ENCODE data around the gene COL4A4.
"Not testable (repeated sequence)": the region's sequence is repeated elsewhere in the genome, so short reads cannot be mapped to it uniquely, and the experiment has no call there.

Gene COL4A4

DNA sequence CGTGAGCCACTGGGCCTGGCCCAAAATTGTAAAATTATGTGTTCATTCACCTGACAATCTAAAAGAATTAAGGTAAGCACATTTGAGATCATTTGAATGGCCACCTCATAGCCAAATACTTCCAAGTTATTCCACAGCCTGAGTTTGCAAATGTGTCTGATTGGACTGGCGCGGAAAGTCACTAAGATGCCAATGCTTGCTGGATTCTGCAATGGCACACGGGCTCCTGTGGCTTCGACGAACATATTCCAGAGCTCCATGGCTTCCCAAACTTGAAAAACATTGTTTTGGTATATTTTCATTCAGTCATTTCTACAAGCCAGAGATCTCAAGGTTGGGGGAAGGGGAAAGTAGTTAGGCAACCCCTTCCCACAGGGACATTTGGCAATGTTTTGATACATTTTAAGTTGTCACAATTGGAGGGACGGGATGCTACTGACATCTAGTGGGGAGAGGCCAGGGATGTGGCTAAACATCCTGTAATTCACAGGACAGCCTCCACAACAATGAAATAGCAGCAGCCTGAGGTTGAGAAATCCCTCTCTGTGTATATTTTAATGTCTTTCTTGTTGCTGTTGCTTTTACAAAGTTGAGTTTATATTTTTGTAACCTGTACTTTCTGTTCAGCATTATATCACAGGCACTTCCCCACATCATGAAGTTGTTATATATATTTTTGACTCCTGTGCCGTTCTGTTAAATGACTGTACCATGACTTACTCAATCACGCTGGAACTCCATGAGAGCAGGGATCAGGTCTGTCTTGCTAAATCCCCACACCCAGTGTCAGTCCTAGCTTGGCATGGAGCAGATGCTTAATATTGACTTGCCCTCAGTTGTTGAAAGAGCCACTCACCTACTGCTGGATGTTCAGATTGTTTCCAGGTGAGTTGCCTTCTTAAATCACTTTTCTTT is 56.9 kb downstream of the COL4A4 start:
- DNase-seq, result peak; percentile 55

DNA sequence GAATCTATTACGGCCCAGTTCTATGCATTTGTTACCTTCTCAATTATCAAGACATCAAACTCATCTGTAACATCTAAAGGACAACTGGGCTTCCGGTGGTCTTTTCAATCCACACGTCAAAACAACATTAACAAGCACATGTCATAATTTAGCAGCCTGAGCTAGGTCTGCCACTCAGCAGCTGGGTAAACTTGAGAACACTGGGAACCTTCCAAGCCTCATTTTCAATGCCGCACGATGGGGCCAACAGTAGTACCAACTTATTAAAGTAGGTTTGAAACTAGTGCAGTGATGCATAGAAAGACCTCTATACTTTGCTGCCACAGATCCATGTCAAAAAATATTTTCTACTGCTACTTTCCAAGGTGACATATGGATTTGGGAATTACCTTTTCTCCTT is 60.4 kb downstream of the COL4A4 start:
- peak; percentile 40 for DNase-seq

DNA sequence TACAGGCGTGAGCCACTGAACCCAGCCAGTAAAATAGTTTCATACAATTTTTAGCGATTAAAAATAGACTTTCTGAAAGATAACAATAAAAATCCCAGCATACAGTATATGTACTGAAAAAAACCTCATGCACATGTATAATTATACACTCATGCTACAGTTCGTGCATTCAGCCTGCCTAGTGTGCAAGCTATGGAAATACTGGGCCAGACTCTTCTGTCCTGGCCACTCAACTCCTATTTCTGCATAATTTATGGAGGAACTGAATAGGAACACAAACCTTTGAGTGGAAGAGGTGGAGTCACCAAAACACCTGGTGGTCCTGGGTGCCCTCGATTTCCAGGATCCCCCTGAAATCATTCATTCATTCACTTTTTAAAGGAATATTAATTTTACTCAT is 64.7 kb downstream of the COL4A4 start:
- no peak for DNase-seq

DNA sequence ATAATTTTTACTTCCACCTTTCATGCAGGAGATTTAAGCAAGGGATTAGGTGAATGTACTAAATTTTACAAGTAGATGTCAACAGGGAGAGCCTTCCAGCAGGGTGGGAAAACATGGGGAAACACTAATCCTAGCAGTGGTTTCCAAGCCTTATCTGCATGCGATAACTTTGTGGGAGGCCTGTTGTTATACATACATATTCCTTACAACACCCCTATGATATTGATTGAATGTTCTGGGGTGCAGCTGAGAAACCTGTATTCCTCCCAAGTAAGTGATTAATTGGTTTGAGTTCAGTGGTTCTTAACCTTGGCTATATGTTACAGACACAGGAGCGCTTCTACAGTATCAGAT is 65.9 kb downstream of the COL4A4 start:
- no peak for DNase-seq

DNA sequence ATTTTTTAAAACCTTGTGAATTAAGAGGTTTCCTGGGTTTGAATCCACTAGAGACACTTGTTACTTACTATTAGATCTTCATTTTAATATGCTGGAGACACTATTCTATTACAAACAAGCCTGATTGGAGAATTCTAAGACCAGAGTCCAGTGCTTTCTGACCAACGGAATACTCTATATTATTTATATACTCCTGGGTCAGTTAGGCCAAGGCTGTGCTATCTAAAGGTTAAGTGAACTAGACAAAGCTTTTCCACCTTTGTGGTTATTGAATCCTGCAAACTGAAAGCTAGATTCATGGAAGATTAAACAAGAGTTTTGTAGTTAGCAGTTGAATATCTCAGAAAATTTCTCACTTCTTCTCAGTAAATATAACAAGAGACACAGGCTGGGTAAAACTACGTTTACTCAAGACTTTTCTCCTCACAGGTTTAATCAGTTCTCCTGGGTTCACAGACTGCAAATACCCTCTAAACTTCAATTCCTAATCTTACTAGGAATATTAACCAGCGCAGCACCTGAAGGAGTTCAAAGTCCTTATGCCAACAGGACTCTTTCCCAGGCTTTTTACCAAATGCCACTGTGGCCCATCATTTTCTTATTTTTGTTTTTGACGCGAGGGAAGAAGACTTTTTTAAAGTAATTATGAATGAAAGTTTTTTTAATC is 66.4 kb downstream of the COL4A4 start:
- DNase-seq, result no peak

DNA sequence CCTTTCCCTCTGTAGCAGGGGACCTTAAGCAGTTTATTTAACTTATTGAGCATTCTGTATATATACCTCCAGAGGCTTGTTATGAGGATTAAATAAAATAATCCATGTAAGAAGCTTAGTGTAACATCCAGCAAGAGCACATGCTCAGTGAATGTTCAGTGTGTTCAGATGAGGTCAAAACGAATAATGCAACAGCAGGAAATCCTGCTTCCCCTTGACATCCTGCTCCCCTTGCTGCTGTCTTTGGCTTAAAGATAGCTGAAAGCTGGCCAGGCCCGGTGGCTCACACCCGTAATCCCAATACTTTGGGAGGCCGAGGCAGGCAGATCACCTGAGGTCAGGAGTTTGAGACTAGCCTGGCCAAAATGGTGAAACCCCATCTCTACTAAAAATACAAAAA is 68.7 kb downstream of the COL4A4 start:
- DNase-seq, result no peak

DNA sequence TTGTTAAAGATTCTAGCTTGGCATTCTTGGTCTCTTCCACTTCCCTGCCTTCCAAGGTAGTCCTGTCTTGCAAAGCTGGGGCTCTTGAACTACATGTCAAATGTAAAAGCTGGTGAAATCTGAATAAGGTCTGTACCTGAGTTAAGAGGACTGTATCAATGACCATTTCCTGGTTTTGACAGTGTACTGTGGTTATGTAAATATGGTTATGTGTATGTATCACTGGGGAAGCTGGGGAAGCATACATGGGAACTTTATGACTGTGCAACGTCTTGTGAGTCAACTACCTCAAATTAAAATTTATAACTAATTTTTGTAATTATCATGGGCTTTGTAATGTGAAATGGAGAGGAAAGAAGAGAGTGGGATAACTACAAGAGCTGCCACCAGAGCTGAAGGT is 81.7 kb downstream of the COL4A4 start:
- DNase-seq, result no peak

DNA sequence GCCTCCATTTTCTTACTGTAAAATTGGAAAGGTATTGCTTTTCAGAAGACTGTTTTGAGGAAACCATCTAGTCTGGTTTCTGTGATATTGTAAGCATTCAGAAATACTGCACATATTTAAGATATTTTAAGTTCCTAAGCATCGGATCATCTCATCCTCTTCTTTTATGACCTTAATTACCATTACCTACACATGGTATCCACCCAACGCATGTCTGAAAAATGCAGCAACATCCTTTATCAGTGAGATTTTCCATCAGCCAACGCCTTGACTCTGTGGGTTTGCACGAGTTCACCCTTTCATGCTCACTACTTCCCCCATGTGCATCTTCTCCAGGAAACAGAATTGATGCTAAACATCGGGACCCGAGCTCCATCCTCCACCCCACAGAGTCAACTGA is 84.3 kb downstream of the COL4A4 start:
- DNase-seq, result no peak

DNA sequence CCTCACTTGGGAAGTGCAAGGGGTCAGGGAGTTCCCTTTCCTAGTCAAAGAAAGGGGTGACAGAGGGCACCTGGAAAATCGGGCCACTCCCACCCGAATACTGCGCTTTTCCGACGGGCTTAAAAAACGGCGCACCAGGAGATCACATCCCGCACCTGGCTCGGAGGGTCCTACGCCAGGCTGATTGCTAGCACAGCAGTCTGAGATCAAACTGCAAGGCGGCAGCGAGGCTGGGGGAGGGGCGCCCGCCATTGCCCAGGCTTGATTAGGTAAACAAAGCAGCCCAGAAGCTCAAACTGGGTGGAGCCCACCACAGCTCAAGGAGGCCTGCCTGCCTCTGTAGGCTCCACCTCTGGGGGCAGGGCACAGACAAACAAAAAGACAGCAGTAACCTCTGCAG is 98.9 kb downstream of the COL4A4 start:
- DNase-seq, result not testable (repeated sequence)

DNA sequence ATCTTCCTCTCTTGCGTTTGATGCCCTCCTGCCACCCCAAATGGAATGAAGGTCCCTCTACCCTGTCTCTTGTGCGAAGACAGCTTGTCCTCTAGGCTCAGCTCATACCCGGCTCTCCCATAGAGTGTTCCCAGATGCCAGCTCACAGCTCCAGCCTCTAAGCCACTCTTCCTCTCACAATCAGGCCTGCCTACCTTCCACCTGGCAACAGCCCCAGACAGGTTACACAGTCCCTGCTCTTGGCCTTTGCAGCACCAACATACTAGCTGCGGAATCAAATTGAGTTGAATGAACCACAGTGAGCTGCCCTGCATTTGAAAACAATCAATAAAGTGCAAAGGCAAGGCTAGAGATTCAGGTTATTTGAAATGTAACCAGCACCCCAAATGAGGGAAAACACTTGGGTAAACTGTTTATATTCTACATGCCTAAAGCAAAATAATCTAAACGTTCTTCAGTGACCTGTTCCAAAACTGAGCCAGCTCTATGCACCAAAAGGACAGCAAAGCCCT is 105.1 kb downstream of the COL4A4 start:
- DNase-seq, result no peak

DNA sequence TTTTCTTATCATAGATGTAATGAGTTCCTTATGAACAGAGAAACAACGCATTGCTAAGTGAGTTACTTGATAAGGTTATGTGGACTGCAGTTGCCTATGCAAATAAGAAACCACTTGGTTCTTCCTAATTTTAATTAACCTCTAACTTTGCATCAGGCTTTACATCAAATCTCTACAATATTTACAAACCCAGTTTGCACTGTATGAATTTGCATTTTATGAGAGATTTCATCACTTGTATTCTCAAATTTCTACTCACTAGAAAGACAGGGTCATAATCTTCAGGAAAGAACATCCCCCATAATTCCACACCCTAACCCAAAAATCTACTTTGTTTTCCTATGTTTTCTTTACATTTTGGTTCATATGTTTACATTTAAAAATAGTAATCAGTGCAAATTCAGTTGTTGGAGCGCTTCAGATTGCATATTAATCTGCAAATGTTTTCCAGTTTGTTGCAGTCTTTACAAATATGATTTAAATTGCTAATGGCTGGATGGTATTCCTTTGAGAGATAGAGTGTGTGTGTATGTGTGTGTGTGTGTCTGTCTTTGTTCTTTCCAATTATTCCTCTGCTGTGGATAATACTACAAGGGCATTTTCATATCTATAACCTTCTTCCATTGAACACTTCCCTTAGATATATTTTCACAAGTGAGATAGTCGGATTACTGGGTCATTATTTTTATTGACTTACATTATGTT is 106.1 kb downstream of the COL4A4 start:
- no peak for DNase-seq

DNA sequence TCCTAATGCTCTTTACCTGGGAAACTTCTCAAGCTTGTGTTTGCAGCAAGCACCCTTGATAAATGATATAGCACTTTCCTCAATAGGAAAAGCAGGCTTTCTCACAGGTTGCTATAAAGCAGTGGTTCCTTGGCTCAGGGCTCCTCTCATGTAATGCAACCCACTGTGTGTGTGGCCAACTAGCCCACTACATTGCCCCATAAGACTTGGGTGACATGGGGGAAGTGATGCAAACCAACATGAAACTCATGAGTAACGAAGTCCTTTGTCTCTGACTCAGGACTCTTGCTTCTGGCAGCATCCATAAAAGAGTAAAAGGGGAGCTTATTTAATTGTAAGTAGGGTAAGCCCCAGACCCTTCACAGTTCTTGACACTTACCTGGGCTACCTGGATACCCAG is 106.9 kb downstream of the COL4A4 start:
- no peak for DNase-seq

DNA sequence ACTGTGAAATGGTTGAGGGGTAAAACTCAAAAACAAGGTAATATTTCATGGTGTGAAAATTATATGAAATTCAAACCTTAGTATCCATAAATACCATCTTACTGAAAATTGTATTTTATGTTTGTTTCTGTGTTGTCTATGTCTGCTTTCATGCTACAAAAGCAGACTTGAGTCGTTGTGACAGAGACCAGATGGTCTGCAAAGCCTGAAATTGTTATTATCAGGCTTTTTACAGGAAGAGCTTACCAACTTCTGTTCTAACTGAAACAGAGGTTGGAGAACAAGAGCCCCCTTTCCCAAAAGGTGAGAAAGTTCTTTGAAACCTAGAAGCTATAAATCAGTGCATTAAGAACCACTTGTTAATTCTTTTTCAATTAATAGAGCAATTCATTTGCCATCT is 110.0 kb downstream of the COL4A4 start:
- no peak for DNase-seq

DNA sequence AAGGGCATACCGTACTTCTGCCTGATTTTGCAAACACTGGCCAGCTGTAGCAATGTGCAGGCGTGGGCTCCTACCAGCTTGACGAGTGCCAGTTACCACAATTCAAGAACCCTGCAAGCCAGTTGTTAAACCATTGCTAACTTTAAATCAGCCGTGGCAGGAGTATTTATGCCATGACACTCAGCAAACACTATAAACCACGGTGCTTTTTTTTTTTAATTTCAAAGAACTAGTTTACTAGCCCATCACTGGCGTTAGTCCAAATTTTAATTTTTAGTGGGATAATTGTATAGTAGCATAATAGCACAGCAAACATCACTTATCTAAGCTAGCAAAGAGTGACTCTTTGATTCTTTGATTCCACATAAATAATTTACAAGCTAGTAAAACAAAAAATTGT is 111.1 kb downstream of the COL4A4 start:
- DNase-seq, result peak; percentile 80

DNA sequence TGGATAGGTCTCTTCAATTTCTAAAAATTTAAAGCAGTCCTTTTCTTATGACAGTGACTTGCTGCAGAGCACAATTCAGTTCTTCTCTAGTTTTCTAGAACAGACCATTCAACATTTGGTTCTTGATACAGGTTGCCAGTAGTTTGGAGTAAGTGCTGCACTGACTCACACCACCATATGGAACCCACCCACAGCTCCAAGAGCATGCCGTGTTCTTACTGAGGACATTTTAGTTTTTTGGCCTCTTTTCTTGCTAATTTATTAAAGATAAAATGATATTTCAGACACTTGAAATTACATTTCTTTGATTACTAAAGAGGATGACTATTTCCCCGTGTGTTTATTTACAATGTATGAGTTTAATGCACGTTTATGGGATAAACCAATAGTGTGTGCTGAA is 120.0 kb downstream of the COL4A4 start:
- no peak for DNase-seq

DNA sequence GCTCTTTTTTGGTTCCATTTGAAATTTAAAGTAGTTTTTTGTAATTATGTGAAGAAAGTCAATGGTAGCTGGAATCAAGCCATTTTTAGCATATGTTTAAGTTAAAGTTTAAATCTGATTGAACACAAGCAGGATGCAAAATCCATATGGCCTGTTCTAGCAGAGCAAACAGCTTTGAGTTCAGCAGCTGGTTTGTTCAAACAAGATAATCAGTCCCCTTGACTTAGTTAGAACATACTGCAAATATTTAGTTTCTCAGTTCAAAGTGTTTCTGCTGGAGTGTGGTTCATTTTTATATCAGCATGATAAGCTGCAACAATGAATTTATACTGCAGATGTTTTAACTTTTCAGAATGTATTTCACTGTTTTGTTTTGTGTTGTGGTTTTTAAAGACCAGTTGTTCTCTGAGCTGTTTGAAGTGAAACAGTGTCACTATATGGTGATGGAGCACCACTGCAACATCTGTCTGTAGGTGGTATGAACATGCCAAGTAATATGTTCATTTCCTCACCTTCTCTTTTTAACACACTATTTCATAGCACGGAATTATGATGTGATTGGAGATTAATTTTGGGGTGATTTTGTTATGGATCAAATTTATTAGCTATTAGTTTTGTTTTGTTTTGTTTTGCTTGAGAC is 125.3 kb downstream of the COL4A4 start:
- DNase-seq, result peak; percentile 12

DNA sequence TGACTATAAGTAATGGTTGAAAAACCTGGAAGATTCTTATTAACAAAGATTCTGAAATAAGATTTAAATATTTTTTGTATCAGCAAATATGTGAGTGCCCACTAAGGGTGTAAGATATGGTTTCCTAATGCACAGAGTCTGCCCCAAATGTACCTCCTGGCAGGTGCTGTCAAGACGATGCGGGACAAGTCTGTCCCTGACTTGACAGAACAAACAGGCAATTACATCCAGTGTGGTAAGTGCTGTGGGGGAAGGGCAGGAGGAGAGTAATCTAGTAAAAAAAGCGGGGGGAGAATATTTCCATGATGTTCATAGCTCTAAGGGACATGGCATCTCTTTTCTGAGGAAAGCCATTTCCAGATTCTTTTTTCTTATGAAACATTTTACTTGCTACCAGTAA is 127.5 kb downstream of the COL4A4 start:
- no peak for DNase-seq

DNA sequence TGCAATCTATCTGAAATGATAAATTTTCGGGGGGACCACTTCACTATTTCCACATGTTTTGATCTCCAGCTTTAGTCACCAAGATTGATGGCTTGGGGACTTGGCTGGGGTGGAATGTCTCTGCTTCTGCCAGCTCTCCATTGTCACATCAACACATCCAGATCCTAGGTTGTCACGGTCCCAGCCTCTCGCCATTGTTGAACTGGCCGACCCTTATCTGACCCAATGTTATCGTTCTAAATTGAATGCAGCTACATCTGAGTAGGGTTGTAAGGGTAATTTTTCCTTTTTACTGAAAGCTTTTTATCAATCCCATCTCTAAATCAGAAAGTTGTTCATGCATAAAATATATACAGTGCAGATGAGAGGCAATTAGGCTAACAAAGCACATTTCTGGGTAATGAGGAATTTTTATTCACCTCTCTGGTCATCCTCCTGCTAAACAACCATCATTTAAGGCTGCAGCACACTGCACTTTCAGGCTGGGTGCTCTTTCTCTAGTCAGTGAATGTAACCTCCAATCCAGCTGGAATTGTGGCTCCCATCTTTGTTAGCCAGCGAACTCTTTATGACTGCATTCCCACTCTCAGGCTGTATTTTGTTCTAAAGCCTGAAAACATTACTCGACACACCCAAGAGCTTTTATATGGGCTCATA is 128.2 kb downstream of the COL4A4 start:
- no peak for DNase-seq

DNA sequence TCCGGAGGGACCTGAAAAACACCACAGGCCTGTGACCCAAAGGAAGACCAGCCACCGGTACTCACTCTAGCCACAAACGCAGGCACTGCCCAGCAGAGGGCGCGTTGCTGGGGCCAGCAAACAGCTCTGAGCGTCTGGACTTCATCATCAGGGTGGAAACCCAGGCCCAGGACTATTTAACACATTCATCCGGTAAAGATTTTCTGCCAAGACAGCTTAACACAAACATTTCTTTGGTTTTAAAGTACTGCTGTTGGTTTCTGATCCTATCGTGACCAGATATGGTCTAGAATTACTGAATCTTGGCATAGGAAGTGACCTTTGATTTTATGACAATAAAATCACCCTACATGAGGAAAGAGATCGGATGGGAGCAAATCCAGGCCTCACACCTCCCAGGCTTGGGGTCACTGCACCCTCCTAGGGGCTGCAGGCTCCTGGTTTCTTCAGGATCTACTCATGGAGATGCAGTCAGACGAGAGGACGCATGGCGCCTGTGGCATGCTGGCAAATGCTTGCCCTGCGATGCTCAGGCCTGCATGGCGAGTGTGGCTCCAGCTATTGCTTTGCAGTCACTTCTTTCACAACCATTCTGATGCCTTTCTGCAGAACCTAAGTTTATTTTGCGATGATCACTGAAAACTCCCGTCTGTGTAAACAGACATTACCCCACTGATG is 130.4 kb downstream of the COL4A4 start:
- peak; percentile 4 for DNase-seq

DNA sequence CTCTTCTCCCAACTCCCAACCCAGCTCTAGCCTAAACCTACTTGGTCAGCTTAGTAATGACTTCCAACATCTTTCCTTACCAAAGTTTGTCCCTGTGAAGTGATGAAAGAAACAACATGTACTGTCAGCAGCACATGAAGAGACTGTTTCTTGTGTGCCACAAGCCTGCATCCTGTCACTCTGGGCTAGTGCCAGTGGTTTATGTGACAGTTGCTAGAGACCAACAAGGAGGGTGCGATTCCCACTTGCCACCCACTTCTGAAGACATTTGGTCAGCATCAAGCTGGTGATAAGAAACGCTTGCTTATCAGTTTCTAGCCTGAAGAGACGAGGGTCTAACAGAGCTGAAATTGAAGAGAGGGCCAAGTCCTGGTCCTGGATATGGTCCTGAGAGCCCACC is 132.6 kb downstream of the COL4A4 start:
- DNase-seq, result no peak

DNA sequence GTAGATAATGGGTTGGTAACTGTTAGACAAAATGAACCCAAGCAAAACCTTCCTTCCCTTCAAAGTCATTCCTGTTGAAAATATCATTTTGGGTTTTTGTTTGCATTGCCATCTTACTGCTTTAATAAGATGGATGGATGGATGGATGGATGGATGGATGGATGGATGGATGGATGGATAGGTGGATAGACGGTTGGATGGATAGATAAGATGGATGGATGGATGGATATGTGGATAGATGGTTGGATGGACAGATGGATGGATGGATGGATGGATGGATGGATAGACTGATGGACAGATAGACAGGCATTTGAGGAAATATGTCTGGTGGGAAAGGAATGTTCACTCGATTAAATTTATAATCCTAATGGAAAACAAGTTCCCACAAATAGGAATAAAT is 133.2 kb downstream of the COL4A4 start:
- DNase-seq, result no peak

Measured in NCI-H1092 treated with DMSO at 0.1 percent for 48 hours (cell line).